22Rv1 (cell line): ENCODE measurements around the gene CNTN5.

Experiments used
- ZFX ChIP-seq: fragments of 450-650 bp; IDR thresholded peaks from 2 replicates; pipeline ENCODE4 v1.6.1; 2017; ENCODE audit warnings: antibody characterized with exemption, borderline replicate concordance
- TF ChIP-seq, protein P1 (sequence below): fragments of 450-650 bp; IDR thresholded peaks from 2 replicates; pipeline ENCODE4 v1.5.1; 2017; ENCODE audit warnings: mild to moderate bottlenecking

DNA sequence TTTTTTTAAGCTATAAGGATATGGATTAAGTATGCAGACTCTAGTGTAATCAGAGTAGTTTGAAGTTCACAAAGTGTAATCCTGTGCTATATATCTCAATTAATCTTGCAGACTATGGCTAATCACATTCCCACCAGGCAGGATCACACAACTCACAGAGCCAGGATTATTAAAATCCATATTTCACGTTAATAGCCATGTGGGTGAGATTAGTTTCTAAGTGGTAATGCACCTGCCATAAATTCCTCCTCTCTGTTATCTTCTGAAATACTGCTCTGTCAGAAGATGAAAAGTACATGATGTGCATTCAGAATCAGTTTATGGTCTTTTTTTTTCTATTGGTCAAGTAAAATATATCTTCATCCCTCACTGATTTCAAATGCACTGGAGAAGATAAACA lies 686.1 kb downstream of the CNTN5 start:
- TF ChIP-seq, protein P1, sequence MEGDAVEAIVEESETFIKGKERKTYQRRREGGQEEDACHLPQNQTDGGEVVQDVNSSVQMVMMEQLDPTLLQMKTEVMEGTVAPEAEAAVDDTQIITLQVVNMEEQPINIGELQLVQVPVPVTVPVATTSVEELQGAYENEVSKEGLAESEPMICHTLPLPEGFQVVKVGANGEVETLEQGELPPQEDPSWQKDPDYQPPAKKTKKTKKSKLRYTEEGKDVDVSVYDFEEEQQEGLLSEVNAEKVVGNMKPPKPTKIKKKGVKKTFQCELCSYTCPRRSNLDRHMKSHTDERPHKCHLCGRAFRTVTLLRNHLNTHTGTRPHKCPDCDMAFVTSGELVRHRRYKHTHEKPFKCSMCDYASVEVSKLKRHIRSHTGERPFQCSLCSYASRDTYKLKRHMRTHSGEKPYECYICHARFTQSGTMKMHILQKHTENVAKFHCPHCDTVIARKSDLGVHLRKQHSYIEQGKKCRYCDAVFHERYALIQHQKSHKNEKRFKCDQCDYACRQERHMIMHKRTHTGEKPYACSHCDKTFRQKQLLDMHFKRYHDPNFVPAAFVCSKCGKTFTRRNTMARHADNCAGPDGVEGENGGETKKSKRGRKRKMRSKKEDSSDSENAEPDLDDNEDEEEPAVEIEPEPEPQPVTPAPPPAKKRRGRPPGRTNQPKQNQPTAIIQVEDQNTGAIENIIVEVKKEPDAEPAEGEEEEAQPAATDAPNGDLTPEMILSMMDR, result no peak
- no peak for TF ChIP-seq ZFX
